GM18520 (cell line): ENCODE measurements around the gene KNCN.
A peak's percentile ranks its signal among the peaks of the same experiment; 100 is the strongest.

Experiments
- ATAC-seq: cut with Tn5 transposase; IDR thresholded peaks from one replicate; pipeline ENCODE4 v1.9.1; 2021; ENCODE audit not compliant: unreplicated experiment

The KNCN gene

GRCh38 chr1:46526013-46526690 lies 25.3 kb downstream of the KNCN start:
- no peak for ATAC-seq

- ATAC-seq: no peak
Observed at GRCh38 chr1:46525253-46525983, 26.0 kb downstream of the KNCN start.

- no peak for ATAC-seq
Observed at GRCh38 chr1:46524843-46525242, 26.6 kb downstream of the KNCN start.

- no peak for ATAC-seq
Observed at GRCh38 chr1:46523496-46524353, 27.7 kb downstream of the KNCN start.

GRCh38 chr1:46522969-46523320 lies 28.5 kb downstream of the KNCN start:
- no peak for ATAC-seq

GRCh38 chr1:46522184-46522968 lies 29.1 kb downstream of the KNCN start:
- ATAC-seq: peak; percentile 83

- ATAC-seq: no peak
Observed at GRCh38 chr1:46521414-46521813, 30.0 kb downstream of the KNCN start.

- no peak for ATAC-seq
Observed at GRCh38 chr1:46520063-46520911, 31.2 kb downstream of the KNCN start.

GRCh38 chr1:46519209-46519608 lies 32.2 kb downstream of the KNCN start:
- ATAC-seq: no peak

GRCh38 chr1:46517932-46518498 lies 33.4 kb downstream of the KNCN start:
- ATAC-seq: no peak

- ATAC-seq: no peak
Observed at GRCh38 chr1:46517010-46517600, 34.3 kb downstream of the KNCN start.

- ATAC-seq: no peak
Observed at GRCh38 chr1:46516200-46516950, 35.1 kb downstream of the KNCN start.

GRCh38 chr1:46515576-46515975 lies 35.9 kb downstream of the KNCN start:
- no peak for ATAC-seq

GRCh38 chr1:46513536-46513935 lies 37.9 kb downstream of the KNCN start:
- no peak for ATAC-seq

GRCh38 chr1:46512792-46513190 lies 38.7 kb downstream of the KNCN start:
- no peak for ATAC-seq

- no peak for ATAC-seq
Observed at GRCh38 chr1:46512135-46512791, 39.2 kb downstream of the KNCN start.

GRCh38 chr1:46510998-46511365 lies 40.5 kb downstream of the KNCN start:
- no peak for ATAC-seq

GRCh38 chr1:46510341-46510997 lies 41.0 kb downstream of the KNCN start:
- no peak for ATAC-seq
